Small intestine (tissue), 7 donors: ENCODE data around the gene ECE2. TPM values are rescaled to one million over a fixed set of nuclear protein-coding genes. Genes with fewer than 3 reads are reported as not detected.

ENCODE experiments used
- DNase-seq, 2 donors: peaks; one replicate each; pipeline versions ENCODE4 v3.0.0 to v3.0.0-alpha.2; 2013
- FAIRE-seq: peaks from 2 replicates; lab custom pipeline; 2012; peaks lifted over from hg19 to GRCh38; lab: Jason Lieb, UNC
- H3K27ac ChIP-seq, 3 donors: one replicate each; pipeline ENCODE4 v1.5.1; 2013; ENCODE audit warnings: low read length in 2 of 3, mild to moderate bottlenecking in 2 of 3, control low read depth in 1 of 3, inconsistent platforms in 1 of 3, low read depth in 1 of 3, moderate library complexity in 1 of 3
- H3K27me3 ChIP-seq, 3 donors: one replicate each; pipeline ENCODE4 v1.6.1; 2013; ENCODE audit warnings: low read length in 3 of 3, inconsistent platforms in 1 of 3; ENCODE audit not compliant: control insufficient read depth in 3 of 3, insufficient read depth in 3 of 3
- H3K36me3 ChIP-seq, 3 donors: one replicate each; pipeline ENCODE4 v1.6.1; 2013; ENCODE audit warnings: low read length in 3 of 3, inconsistent platforms in 1 of 3, low read depth in 1 of 3, mild to moderate bottlenecking in 1 of 3, moderate library complexity in 1 of 3; ENCODE audit not compliant: control insufficient read depth in 3 of 3, insufficient read depth in 2 of 3
- H3K4me1 ChIP-seq, 3 donors: one replicate each; pipeline ENCODE4 v1.6.1; 2013; ENCODE audit warnings: low read length in 2 of 3, inconsistent platforms in 1 of 3, low read depth in 1 of 3, mild to moderate bottlenecking in 1 of 3, moderate library complexity in 1 of 3; ENCODE audit not compliant: control insufficient read depth in 3 of 3, insufficient read depth in 2 of 3
- H3K4me3 ChIP-seq, 3 donors: one replicate each; pipeline ENCODE4 v1.5.1; 2013; ENCODE audit warnings: low read length in 3 of 3, control low read depth in 1 of 3, inconsistent platforms in 1 of 3, low read depth in 1 of 3, mild to moderate bottlenecking in 1 of 3, moderate library complexity in 1 of 3
- H3K9me3 ChIP-seq, 2 donors: one replicate each; pipeline ENCODE4 v1.6.1; 2013; ENCODE audit warnings: low read depth in 1 of 2, low read length in 1 of 2; ENCODE audit not compliant: control insufficient read depth in 2 of 2, insufficient read depth in 1 of 2
- WGBS, 3 donors: extraction: QIAGEN DNeasy Blood & Tissue Kit; methylation state at CpG; one replicate each; pipeline ENCODE4 v1.1.7; 2013; 5-methylcytosine and 5-hydroxymethylcytosine counted together
- polyA plus RNA-seq, 4 donors: library from polyadenylated mRNA; stranded (reverse) in 3 of 4; unstranded in 1 of 4; fragments of 200-250 nt in 3 of 4; fragments of 120-200 nt in 1 of 4; gene quantifications; one replicate each; pipeline versions ENCODE4 v1.2.1 to v1.2.3, GENCODE V29; 2013
- donor health status: healthy with polysubstance abuse.
- donor health status: control.
- donor health status: control.
- donor health status: Bipolar disorder and iron deficiency.
- donor health status: healthy.

Gene ECE2
- polyA plus RNA-seq, 4 donors = 0.04 to 2.1 TPM; not detected in 2

- Histone ChIP-seq H3K27ac (no peak overlapping the region), H3K4me1 (no peaks in the 10 kb centered on the region), H3K9me3 (no peaks in the 10 kb centered on the region), H3K27me3 (no peaks in the 10 kb centered on the region), H3K4me3 (no peak overlapping the region), H3K36me3 (peaks cover 61 to 93% (median 70%) of the 10 kb centered on the region in 3 donors)
- 77 to 84% (median 79%) methylated on average over 6 of the region's 6 CpGs for WGBS, 3 donors
- no peak for DNase-seq
- no peak for FAIRE-seq
These were observed 50.0 kb downstream of the ECE2 start for GRCh38 chr3:184325715-184326369.

GRCh38 chr3:184327171-184327570 lies 51.3 kb downstream of the ECE2 start:
- no peaks in the 10 kb centered on the region for H3K27me3 ChIP-seq
- H3K36me3 ChIP-seq = peaks cover 53 to 93% (median 71%) of the 10 kb centered on the region in 3 donors
- 96 to 97% (median 97%) methylated on average over 21 of the region's 21 CpGs for WGBS, 3 donors
- DNase-seq = no peak
- no peak overlapping the region for H3K27ac ChIP-seq
- no peak overlapping the region for H3K4me3 ChIP-seq
- FAIRE-seq = no peak
- no peaks in the 10 kb centered on the region for H3K4me1 ChIP-seq
- H3K9me3 ChIP-seq = no peaks in the 10 kb centered on the region

- Histone ChIP-seq H3K27me3 (no peaks in the 10 kb centered on the region), H3K9me3 (no peaks in the 10 kb centered on the region), H3K4me1 (no peaks in the 10 kb centered on the region), H3K4me3 (no peak overlapping the region), H3K27ac (no peak overlapping the region), H3K36me3 (peaks cover 44 to 92% (median 70%) of the 10 kb centered on the region in 3 donors)
- WGBS, 3 donors = 47 to 75% (median 56%) methylated on average over 3 of the region's 3 CpGs
- DNase-seq (no peak), FAIRE-seq (no peak)
These were observed 52.7 kb downstream of the ECE2 start for GRCh38 chr3:184328516-184328915.

GRCh38 chr3:184332370-184333090 lies 56.7 kb downstream of the ECE2 start:
- H3K9me3 ChIP-seq = no peaks in the 10 kb centered on the region
- H3K4me3 ChIP-seq = no peak overlapping the region
- peak overlapping the region in 1 of 3 donors; percentile 35 for H3K27ac ChIP-seq
- peaks cover 10 to 78% (median 43%) of the 10 kb centered on the region in 3 donors for H3K36me3 ChIP-seq
- FAIRE-seq (no peak), DNase-seq (no peak)
- H3K4me1 ChIP-seq = peaks cover 0 to 15% (median 0%) of the 10 kb centered on the region in 3 donors
- WGBS, 3 donors = 79 to 87% (median 86%) methylated on average over 10 of the region's 10 CpGs
- H3K27me3 ChIP-seq = no peaks in the 10 kb centered on the region

GRCh38 chr3:184333190-184333589 lies 57.4 kb downstream of the ECE2 start:
- peak overlapping the region in 1 of 3 donors; percentile 35 for H3K27ac ChIP-seq
- H3K27me3 ChIP-seq = no peaks in the 10 kb centered on the region
- DNase-seq = no peak
- H3K9me3 ChIP-seq = no peaks in the 10 kb centered on the region
- H3K36me3 ChIP-seq = peaks cover 7 to 73% (median 38%) of the 10 kb centered on the region in 3 donors
- H3K4me1 ChIP-seq = peaks cover 0 to 21% (median 0%) of the 10 kb centered on the region in 3 donors
- 82 to 89% (median 85%) methylated on average over 6 of the region's 6 CpGs for WGBS, 3 donors
- no peak overlapping the region for H3K4me3 ChIP-seq
- FAIRE-seq = no peak

DNA sequence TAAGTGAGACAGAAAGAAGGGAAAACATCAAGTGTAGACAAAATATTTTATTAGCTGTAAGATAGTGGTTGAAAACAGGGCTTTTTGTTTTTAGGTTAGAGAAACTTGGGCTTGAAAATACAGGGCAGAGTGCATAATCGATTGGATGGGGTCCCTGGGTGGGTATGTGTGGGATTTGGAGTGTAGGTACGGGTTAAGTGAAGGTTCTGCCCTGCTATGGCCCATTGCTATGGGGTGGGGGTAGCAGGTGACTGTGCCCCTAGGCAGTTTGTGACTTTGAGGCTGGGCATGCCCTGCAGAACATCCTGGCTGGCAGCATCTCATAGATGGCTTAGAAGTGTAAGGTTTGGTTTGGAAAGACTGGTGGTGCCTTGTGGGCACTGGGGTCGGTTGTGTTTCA lies 57.9 kb downstream of the ECE2 start:
- no peak overlapping the region for H3K4me3 ChIP-seq
- 76 to 78% (median 77%) methylated on average over 3 of the region's 3 CpGs for WGBS, 3 donors
- no peak for FAIRE-seq
- H3K9me3 ChIP-seq = no peaks in the 10 kb centered on the region
- DNase-seq = no peak
- peaks cover 0 to 24% (median 0%) of the 10 kb centered on the region in 3 donors for H3K4me1 ChIP-seq
- H3K36me3 ChIP-seq = peaks cover 2 to 68% (median 35%) of the 10 kb centered on the region in 3 donors
- H3K27me3 ChIP-seq = no peaks in the 10 kb centered on the region
- no peak overlapping the region for H3K27ac ChIP-seq

GRCh38 chr3:184334470-184335158 lies 58.8 kb downstream of the ECE2 start:
- H3K4me1 ChIP-seq = peaks cover 0 to 29% (median 0%) of the 10 kb centered on the region in 3 donors
- FAIRE-seq (no peak), DNase-seq (peak; percentile 30 to 32)

GRCh38 chr3:184335291-184335660 lies 59.5 kb downstream of the ECE2 start:
- Histone ChIP-seq H3K27me3 (no peaks in the 10 kb centered on the region), H3K36me3 (peaks cover 0 to 58% (median 32%) of the 10 kb centered on the region in 3 donors), H3K4me3 (peak overlapping the region in 1 of 3 donors; percentile 71), H3K9me3 (no peaks in the 10 kb centered on the region), H3K27ac (peak overlapping the region; percentile 86 to 97 (median 95)), H3K4me1 (peaks cover 0 to 29% (median 0%) of the 10 kb centered on the region in 3 donors)
- 45 to 56% (median 46%) methylated on average over 4 of the region's 4 CpGs for WGBS, 3 donors
- no peak for DNase-seq
- no peak for FAIRE-seq

More at GRCh38 chr3:184334470-184335158, 58.8 kb downstream of the ECE2 start:
- H3K9me3 ChIP-seq = no peaks in the 10 kb centered on the region
- H3K36me3 ChIP-seq = peaks cover under 1 to 63% (median 32%) of the 10 kb centered on the region in 3 donors
- peak overlapping the region in 2 of 3 donors; percentile 6 to 97 for H3K27ac ChIP-seq
- 74 to 80% (median 79%) methylated on average over 14 to 15 of the region's 15 CpGs for WGBS, 3 donors
- no peak overlapping the region for H3K4me3 ChIP-seq
- H3K27me3 ChIP-seq = no peaks in the 10 kb centered on the region
